ENCODE data around the gene USP32.
A peak's percentile ranks its signal among the peaks of the same experiment; 100 is the strongest.

The USP32 gene

DNA sequence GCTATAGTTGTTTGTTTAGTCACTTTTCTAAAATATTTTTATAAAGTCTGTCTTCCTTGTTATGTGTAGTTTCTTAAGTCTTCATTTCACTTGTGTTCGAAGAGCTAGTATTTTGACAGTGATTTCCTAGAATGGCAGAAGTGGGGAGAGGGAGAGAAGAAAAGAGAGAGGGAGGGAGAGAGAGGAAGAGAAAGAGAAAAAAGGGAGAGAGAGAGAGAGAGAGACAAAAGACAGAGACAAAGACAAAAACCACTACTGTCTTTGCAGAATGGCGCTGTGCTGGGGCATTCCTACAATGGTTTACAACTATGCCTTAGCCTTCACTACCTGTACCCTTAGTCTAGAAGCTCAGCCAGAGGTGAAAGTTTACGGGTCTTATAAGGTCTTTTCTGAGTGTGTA lies 151.6 kb downstream of the USP32 start:
- TF ChIP-seq, protein P1, sequence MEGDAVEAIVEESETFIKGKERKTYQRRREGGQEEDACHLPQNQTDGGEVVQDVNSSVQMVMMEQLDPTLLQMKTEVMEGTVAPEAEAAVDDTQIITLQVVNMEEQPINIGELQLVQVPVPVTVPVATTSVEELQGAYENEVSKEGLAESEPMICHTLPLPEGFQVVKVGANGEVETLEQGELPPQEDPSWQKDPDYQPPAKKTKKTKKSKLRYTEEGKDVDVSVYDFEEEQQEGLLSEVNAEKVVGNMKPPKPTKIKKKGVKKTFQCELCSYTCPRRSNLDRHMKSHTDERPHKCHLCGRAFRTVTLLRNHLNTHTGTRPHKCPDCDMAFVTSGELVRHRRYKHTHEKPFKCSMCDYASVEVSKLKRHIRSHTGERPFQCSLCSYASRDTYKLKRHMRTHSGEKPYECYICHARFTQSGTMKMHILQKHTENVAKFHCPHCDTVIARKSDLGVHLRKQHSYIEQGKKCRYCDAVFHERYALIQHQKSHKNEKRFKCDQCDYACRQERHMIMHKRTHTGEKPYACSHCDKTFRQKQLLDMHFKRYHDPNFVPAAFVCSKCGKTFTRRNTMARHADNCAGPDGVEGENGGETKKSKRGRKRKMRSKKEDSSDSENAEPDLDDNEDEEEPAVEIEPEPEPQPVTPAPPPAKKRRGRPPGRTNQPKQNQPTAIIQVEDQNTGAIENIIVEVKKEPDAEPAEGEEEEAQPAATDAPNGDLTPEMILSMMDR (IDR thresholded peaks at IDR 0.05; ENCODE audit: low read length), result no peak
- no peak for TF ChIP-seq EZH2 (IDR thresholded peaks at IDR 0.05; ENCODE audit: borderline replicate concordance, low read length)
- H3K9me2 ChIP-seq (ENCODE audit: low read depth, low read length), result no peaks in the 10 kb centered on the region
- H3K9me3 ChIP-seq (ENCODE audit: low read length), result no peaks in the 10 kb centered on the region
- no peak overlapping the region for H3K9ac ChIP-seq (ENCODE audit: low read length)
- no peak overlapping the region for H2AFZ ChIP-seq (ENCODE audit: low read length)
- no peaks in the 10 kb centered on the region for H3K27me3 ChIP-seq (ENCODE audit: insufficient read depth, low read length)
- H3K27ac ChIP-seq (ENCODE audit: low read depth, low read length, poor library complexity, severe bottlenecking), result no peak overlapping the region
- no peak overlapping the region for H3K4me2 ChIP-seq (ENCODE audit: low read length)
- no peaks in the 10 kb centered on the region for H3F3A ChIP-seq (ENCODE audit: insufficient read depth, low read length)
- H3K4me3 ChIP-seq (ENCODE audit: low read depth, low read length, poor library complexity, severe bottlenecking), result no peak overlapping the region
- no peaks in the 10 kb centered on the region for H3K4me1 ChIP-seq (ENCODE audit: insufficient read depth, low read length, severe bottlenecking)
- H3K36me3 ChIP-seq (ENCODE audit: insufficient read depth, low read length), result no peaks in the 10 kb centered on the region
- no peaks in the 10 kb centered on the region for H4K20me1 ChIP-seq (ENCODE audit: insufficient read depth, low read length)
- no peaks in the 10 kb centered on the region for H3K79me2 ChIP-seq (ENCODE audit: insufficient read depth, low read length)

DNA sequence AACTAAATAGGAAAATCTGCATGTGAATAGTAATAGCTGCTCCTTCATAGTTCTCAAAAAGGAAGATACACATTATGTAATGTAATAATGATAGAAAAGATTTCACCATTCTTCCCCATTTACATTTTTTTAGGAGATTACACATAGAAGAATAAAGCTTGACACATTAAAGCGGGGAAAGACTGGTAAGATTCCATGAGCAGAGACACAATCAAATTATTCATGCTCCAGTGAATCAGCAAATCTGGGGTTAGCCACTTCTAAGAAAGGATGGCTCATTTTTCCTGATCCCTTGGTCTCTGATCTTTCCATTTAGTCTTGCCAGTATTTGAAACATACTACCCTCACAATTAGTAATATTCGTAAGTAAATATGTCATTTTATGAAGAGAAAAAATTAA lies 160.2 kb downstream of the USP32 start:
- no peaks in the 10 kb centered on the region for H3K9me3 ChIP-seq (ENCODE audit: low read length)
- H3K27ac ChIP-seq (ENCODE audit: low read depth, low read length, poor library complexity, severe bottlenecking), result no peak overlapping the region
- H3K79me2 ChIP-seq (ENCODE audit: insufficient read depth, low read length), result no peaks in the 10 kb centered on the region
- H2AFZ ChIP-seq (ENCODE audit: low read length), result no peak overlapping the region
- no peak overlapping the region for H3K4me2 ChIP-seq (ENCODE audit: low read length)
- no peaks in the 10 kb centered on the region for H3K4me1 ChIP-seq (ENCODE audit: insufficient read depth, low read length, severe bottlenecking)
- TF ChIP-seq, protein P1 (IDR thresholded peaks at IDR 0.05; ENCODE audit: low read length), result no peak
- TF ChIP-seq EZH2 (IDR thresholded peaks at IDR 0.05; ENCODE audit: borderline replicate concordance, low read length), result no peak
- H3K27me3 ChIP-seq (ENCODE audit: insufficient read depth, low read length), result no peaks in the 10 kb centered on the region
- no peaks in the 10 kb centered on the region for H3F3A ChIP-seq (ENCODE audit: insufficient read depth, low read length)
- no peak overlapping the region for H3K4me3 ChIP-seq (ENCODE audit: low read depth, low read length, poor library complexity, severe bottlenecking)
- no peaks in the 10 kb centered on the region for H4K20me1 ChIP-seq (ENCODE audit: insufficient read depth, low read length)
- H3K9ac ChIP-seq (ENCODE audit: low read length), result no peak overlapping the region
- no peaks in the 10 kb centered on the region for H3K36me3 ChIP-seq (ENCODE audit: insufficient read depth, low read length)
- no peaks in the 10 kb centered on the region for H3K9me2 ChIP-seq (ENCODE audit: low read depth, low read length)

DNA sequence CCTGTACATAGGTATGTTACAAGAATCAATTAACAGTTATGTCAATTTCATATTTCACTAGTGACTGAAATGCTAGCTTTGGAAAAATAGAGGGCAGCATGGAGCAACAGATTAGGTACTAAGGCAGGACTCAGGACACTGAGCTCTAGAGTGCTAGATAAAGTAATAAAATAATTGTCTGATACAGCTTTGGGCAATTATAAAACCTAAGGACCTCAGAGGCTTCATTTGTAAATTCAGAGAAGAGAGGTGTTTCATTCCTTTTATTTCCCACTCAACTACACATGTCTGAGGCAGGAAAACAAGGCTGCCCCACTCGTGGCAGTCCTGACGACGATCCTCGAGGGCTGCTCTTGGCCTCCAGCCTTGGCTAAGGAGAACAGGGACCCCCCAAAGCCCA lies 160.7 kb downstream of the USP32 start:
- TF ChIP-seq, protein P1 (IDR thresholded peaks at IDR 0.05; ENCODE audit: low read length), result peak; percentile 57
- TF ChIP-seq EZH2 (IDR thresholded peaks at IDR 0.05; ENCODE audit: borderline replicate concordance, low read length), result no peak
- no peaks in the 10 kb centered on the region for H3F3A ChIP-seq (ENCODE audit: insufficient read depth, low read length)
- no peak overlapping the region for H3K4me3 ChIP-seq (ENCODE audit: low read depth, low read length, poor library complexity, severe bottlenecking)

More for the DNA sequence above, 160.7 kb downstream of the USP32 start:
- H3K4me1 ChIP-seq (ENCODE audit: insufficient read depth, low read length, severe bottlenecking), result no peaks in the 10 kb centered on the region
- H3K79me2 ChIP-seq (ENCODE audit: insufficient read depth, low read length), result no peaks in the 10 kb centered on the region
- H3K27ac ChIP-seq (ENCODE audit: low read depth, low read length, poor library complexity, severe bottlenecking), result no peak overlapping the region
- no peak overlapping the region for H2AFZ ChIP-seq (ENCODE audit: low read length)
- no peak overlapping the region for H3K9ac ChIP-seq (ENCODE audit: low read length)
- no peak overlapping the region for H3K4me2 ChIP-seq (ENCODE audit: low read length)
- no peaks in the 10 kb centered on the region for H3K9me2 ChIP-seq (ENCODE audit: low read depth, low read length)
- no peaks in the 10 kb centered on the region for H3K36me3 ChIP-seq (ENCODE audit: insufficient read depth, low read length)
- H3K9me3 ChIP-seq (ENCODE audit: low read length), result no peaks in the 10 kb centered on the region
- no peaks in the 10 kb centered on the region for H4K20me1 ChIP-seq (ENCODE audit: insufficient read depth, low read length)
- no peaks in the 10 kb centered on the region for H3K27me3 ChIP-seq (ENCODE audit: insufficient read depth, low read length)

Data from OCI-LY1 (cell line).